Measurements from ENCODE around the gene FHIT.

DNA sequence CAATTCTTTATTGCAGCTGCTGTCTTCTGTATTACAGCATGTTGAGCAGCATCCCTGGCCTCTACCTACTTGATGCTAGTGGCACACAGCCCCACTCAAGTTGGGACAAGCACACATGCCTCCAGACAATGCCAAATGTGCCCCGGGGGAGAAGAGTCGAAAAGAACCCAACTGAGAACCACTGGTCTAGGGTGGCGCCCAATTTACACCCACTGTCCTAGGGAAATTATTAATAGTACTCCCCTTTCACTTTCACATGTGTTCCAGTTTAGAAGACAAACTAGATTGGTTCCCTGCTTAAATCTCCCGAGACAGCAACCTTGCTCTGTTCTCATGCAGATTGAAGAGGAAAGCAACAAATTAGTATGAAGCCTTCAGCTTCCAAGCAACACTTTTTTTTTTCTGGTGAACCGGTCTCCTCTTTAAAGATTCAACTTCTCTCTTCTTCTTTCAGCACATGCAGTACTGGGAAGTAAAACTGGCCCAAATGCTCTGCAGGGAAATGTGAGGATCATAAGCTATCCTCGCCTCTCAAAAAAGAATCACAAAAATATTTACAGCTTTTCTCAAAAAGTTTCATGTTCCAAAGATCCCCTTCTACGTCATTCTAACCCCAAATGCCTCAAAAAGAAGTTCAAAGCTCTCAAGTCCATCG is 1377.5 kb downstream of the FHIT start:
- TF ChIP-seq, protein P1, sequence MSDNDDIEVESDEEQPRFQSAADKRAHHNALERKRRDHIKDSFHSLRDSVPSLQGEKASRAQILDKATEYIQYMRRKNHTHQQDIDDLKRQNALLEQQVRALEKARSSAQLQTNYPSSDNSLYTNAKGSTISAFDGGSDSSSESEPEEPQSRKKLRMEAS (IDR thresholded peaks at IDR 0.05) = no peak
- TF ChIP-seq, protein P2, sequence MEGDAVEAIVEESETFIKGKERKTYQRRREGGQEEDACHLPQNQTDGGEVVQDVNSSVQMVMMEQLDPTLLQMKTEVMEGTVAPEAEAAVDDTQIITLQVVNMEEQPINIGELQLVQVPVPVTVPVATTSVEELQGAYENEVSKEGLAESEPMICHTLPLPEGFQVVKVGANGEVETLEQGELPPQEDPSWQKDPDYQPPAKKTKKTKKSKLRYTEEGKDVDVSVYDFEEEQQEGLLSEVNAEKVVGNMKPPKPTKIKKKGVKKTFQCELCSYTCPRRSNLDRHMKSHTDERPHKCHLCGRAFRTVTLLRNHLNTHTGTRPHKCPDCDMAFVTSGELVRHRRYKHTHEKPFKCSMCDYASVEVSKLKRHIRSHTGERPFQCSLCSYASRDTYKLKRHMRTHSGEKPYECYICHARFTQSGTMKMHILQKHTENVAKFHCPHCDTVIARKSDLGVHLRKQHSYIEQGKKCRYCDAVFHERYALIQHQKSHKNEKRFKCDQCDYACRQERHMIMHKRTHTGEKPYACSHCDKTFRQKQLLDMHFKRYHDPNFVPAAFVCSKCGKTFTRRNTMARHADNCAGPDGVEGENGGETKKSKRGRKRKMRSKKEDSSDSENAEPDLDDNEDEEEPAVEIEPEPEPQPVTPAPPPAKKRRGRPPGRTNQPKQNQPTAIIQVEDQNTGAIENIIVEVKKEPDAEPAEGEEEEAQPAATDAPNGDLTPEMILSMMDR (IDR thresholded peaks at IDR 0.05; ENCODE audit: low read depth, low read length, missing input control) = no peak
- no peak for TF ChIP-seq YY1 (IDR thresholded peaks at IDR 0.05)
- TF ChIP-seq, protein P3, sequence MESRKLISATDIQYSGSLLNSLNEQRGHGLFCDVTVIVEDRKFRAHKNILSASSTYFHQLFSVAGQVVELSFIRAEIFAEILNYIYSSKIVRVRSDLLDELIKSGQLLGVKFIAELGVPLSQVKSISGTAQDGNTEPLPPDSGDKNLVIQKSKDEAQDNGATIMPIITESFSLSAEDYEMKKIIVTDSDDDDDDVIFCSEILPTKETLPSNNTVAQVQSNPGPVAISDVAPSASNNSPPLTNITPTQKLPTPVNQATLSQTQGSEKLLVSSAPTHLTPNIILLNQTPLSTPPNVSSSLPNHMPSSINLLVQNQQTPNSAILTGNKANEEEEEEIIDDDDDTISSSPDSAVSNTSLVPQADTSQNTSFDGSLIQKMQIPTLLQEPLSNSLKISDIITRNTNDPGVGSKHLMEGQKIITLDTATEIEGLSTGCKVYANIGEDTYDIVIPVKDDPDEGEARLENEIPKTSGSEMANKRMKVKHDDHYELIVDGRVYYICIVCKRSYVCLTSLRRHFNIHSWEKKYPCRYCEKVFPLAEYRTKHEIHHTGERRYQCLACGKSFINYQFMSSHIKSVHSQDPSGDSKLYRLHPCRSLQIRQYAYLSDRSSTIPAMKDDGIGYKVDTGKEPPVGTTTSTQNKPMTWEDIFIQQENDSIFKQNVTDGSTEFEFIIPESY (IDR thresholded peaks at IDR 0.05) = no peak
- TF ChIP-seq GABPA (IDR thresholded peaks at IDR 0.05 in 1 of 2, conservative IDR thresholded peaks at IDR 0.05 in 1 of 2) = no peak
- TF ChIP-seq EGR1 (IDR thresholded peaks at IDR 0.05; ENCODE audit: low read depth in 2 of 2) = no peak
- TF ChIP-seq RAD21 (IDR thresholded peaks at IDR 0.05) = no peak
- TF ChIP-seq, protein P4, sequence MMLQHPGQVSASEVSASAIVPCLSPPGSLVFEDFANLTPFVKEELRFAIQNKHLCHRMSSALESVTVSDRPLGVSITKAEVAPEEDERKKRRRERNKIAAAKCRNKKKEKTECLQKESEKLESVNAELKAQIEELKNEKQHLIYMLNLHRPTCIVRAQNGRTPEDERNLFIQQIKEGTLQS (IDR thresholded peaks at IDR 0.05) = no peak
- TF ChIP-seq SP1 (IDR thresholded peaks at IDR 0.05) = no peak
- TF ChIP-seq, protein P5, sequence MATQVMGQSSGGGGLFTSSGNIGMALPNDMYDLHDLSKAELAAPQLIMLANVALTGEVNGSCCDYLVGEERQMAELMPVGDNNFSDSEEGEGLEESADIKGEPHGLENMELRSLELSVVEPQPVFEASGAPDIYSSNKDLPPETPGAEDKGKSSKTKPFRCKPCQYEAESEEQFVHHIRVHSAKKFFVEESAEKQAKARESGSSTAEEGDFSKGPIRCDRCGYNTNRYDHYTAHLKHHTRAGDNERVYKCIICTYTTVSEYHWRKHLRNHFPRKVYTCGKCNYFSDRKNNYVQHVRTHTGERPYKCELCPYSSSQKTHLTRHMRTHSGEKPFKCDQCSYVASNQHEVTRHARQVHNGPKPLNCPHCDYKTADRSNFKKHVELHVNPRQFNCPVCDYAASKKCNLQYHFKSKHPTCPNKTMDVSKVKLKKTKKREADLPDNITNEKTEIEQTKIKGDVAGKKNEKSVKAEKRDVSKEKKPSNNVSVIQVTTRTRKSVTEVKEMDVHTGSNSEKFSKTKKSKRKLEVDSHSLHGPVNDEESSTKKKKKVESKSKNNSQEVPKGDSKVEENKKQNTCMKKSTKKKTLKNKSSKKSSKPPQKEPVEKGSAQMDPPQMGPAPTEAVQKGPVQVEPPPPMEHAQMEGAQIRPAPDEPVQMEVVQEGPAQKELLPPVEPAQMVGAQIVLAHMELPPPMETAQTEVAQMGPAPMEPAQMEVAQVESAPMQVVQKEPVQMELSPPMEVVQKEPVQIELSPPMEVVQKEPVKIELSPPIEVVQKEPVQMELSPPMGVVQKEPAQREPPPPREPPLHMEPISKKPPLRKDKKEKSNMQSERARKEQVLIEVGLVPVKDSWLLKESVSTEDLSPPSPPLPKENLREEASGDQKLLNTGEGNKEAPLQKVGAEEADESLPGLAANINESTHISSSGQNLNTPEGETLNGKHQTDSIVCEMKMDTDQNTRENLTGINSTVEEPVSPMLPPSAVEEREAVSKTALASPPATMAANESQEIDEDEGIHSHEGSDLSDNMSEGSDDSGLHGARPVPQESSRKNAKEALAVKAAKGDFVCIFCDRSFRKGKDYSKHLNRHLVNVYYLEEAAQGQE (IDR thresholded peaks at IDR 0.05) = no peak
- TF ChIP-seq RXRA (IDR thresholded peaks at IDR 0.05) = no peak
- TF ChIP-seq NR2F2 (IDR thresholded peaks at IDR 0.05) = no peak
- TF ChIP-seq JUND (IDR thresholded peaks at IDR 0.05) = no peak

Measured in liver (tissue), 3 donors.